HEK293 (cell line): ENCODE data around the gene RPS18.
A peak's percentile ranks its signal among the peaks of the same experiment; 100 is the strongest.

Experiments used
- CTCF ChIA-PET: fragments of 350-600 bp; formaldehyde crosslinking; extraction: SDS; loops from one replicate; lab custom pipeline; 2021; ENCODE audit warnings: antibody characterized with exemption; lab: Yijun Ruan, JAX
- POLR2A ChIA-PET: fragments of 300-600 bp; formaldehyde crosslinking; extraction: SDS; loops from one replicate; lab custom pipeline; 2020; ENCODE audit warnings: antibody characterized with exemption, inconsistent platforms; lab: Yijun Ruan, JAX
- H3K27ac ChIP-seq: fragments of 200-500 bp; sonication (Bioruptor generic); 2 replicates; pipeline ENCODE4 v1.5.1; 2014; ENCODE audit warnings: low read depth, low read length, control low read depth, inconsistent platforms; ENCODE audit errors: extremely low read depth
- H3K36me3 ChIP-seq, 2 experiments: fragments of 200-500 bp in 1 of 2; sonication (Bioruptor generic) in 1 of 2; 1 replicate in 1 of 2; 2 replicates in 1 of 2; pipeline ENCODE4 v1.5.1; 2014 to 2017; ENCODE audit warnings: inconsistent platforms in 2 of 2, low read length in 2 of 2; ENCODE audit not compliant: control insufficient read depth in 2 of 2, insufficient read depth in 1 of 2
- H3K4me1 ChIP-seq: fragments of 200-500 bp; sonication (Bioruptor generic); 2 replicates; pipeline ENCODE4 v1.5.1; 2014; ENCODE audit warnings: mild to moderate bottlenecking, low read length, inconsistent platforms; ENCODE audit not compliant: control insufficient read depth, insufficient read depth
- H3K4me3 ChIP-seq: 2 replicates; pipeline ENCODE4 v1.5.1; 2011; ENCODE audit warnings: low read depth, mild to moderate bottlenecking, control low read depth, low read length, moderate library complexity
- H3K9me3 ChIP-seq: fragments of 200-500 bp; sonication (Bioruptor generic); 2 replicates; pipeline ENCODE4 v1.5.1; 2014; ENCODE audit warnings: low read depth, low read length, inconsistent platforms; ENCODE audit not compliant: control insufficient read depth, insufficient read depth
- ELK4 ChIP-seq: IDR thresholded peaks from 2 replicates; pipeline ENCODE4 v1.6.1; 2011; ENCODE audit warnings: mild to moderate bottlenecking, low read depth, low read length, borderline replicate concordance
- GLIS2 ChIP-seq: fragments of 450-650 bp; formaldehyde crosslinking; IDR thresholded peaks from 2 replicates; pipeline ENCODE4 v1.5.1; 2016; ENCODE audit warnings: missing biosample characterization, missing genetic modification characterization
- HOXA7 ChIP-seq: sonication (generic); formaldehyde crosslinking; IDR thresholded peaks from 2 replicates; pipeline ENCODE4 v1.8.1; 2022; ENCODE audit warnings: missing genetic modification reagents, borderline replicate concordance
- KLF16 ChIP-seq: fragments of 450-650 bp; formaldehyde crosslinking; IDR thresholded peaks from 2 replicates; pipeline ENCODE4 v1.5.1; 2017; ENCODE audit warnings: missing biosample characterization, missing genetic modification characterization
- OSR2 ChIP-seq: fragments of 450-650 bp; formaldehyde crosslinking; IDR thresholded peaks from 2 replicates; pipeline ENCODE4 v1.5.1; 2016; ENCODE audit warnings: missing biosample characterization, missing genetic modification characterization
- PRDM4 ChIP-seq: fragments of 450-650 bp; formaldehyde crosslinking; IDR thresholded peaks from 2 replicates; pipeline ENCODE4 v1.5.1; 2017; ENCODE audit warnings: missing biosample characterization, missing genetic modification characterization
- PRDM6 ChIP-seq: fragments of 450-650 bp; formaldehyde crosslinking; IDR thresholded peaks from 2 replicates; pipeline ENCODE4 v1.5.1; 2017; ENCODE audit warnings: missing biosample characterization, missing genetic modification characterization
- ZBTB17 ChIP-seq: fragments of 450-650 bp; formaldehyde crosslinking; IDR thresholded peaks from 2 replicates; pipeline ENCODE4 v1.5.1; 2016; ENCODE audit warnings: missing biosample characterization, missing genetic modification characterization
- ZBTB20 ChIP-seq: fragments of 450-650 bp; formaldehyde crosslinking; IDR thresholded peaks from 2 replicates; pipeline ENCODE4 v1.5.1; 2016; ENCODE audit warnings: missing biosample characterization, missing genetic modification characterization
- ZBTB48 ChIP-seq: fragments of 450-650 bp; formaldehyde crosslinking; IDR thresholded peaks from 2 replicates; pipeline ENCODE4 v1.5.1; 2016; ENCODE audit warnings: missing biosample characterization, missing genetic modification characterization
- ZBTB49 ChIP-seq: fragments of 450-650 bp; formaldehyde crosslinking; IDR thresholded peaks from 2 replicates; pipeline ENCODE4 v1.5.1; 2016; ENCODE audit warnings: missing biosample characterization, missing genetic modification characterization, low read depth
- ZFP41 ChIP-seq: fragments of 450-650 bp; formaldehyde crosslinking; IDR thresholded peaks from 2 replicates; pipeline ENCODE4 v1.5.1; 2016; ENCODE audit warnings: missing biosample characterization, missing genetic modification characterization, borderline replicate concordance
- ZNF121 ChIP-seq: fragments of 450-650 bp; formaldehyde crosslinking; IDR thresholded peaks from 2 replicates; pipeline ENCODE4 v1.5.1; 2016; ENCODE audit warnings: missing biosample characterization, missing genetic modification characterization
- ZNF140 ChIP-seq: fragments of 450-650 bp; formaldehyde crosslinking; IDR thresholded peaks from 2 replicates; pipeline ENCODE4 v1.5.1; 2016; ENCODE audit warnings: missing biosample characterization, missing genetic modification characterization
- ZNF2 ChIP-seq: fragments of 450-650 bp; formaldehyde crosslinking; IDR thresholded peaks from 2 replicates; pipeline ENCODE4 v1.5.1; 2016; ENCODE audit warnings: missing biosample characterization, missing genetic modification characterization
- ZNF23 ChIP-seq: fragments of 450-650 bp; formaldehyde crosslinking; IDR thresholded peaks from 2 replicates; pipeline ENCODE4 v1.5.1; 2016; ENCODE audit warnings: missing biosample characterization, missing genetic modification characterization, borderline replicate concordance
- ZNF311 ChIP-seq: fragments of 450-650 bp; formaldehyde crosslinking; IDR thresholded peaks from 2 replicates; pipeline ENCODE4 v1.5.1; 2017; ENCODE audit warnings: missing biosample characterization, missing genetic modification characterization, borderline replicate concordance
- ZNF324 ChIP-seq: fragments of 450-650 bp; formaldehyde crosslinking; IDR thresholded peaks from 2 replicates; pipeline ENCODE4 v1.5.1; 2016; ENCODE audit warnings: missing biosample characterization, missing genetic modification characterization
- ZNF555 ChIP-seq: fragments of 450-650 bp; formaldehyde crosslinking; conservative IDR thresholded peaks from 2 replicates; pipeline ENCODE4 v1.5.1; 2017; ENCODE audit warnings: missing biosample characterization, mild to moderate bottlenecking, missing genetic modification characterization, inconsistent platforms
- ZNF600 ChIP-seq: fragments of 450-650 bp; formaldehyde crosslinking; IDR thresholded peaks from 2 replicates; pipeline ENCODE4 v1.5.1; 2016; ENCODE audit warnings: missing biosample characterization, missing genetic modification characterization
- ZNF747 ChIP-seq: fragments of 450-650 bp; formaldehyde crosslinking; IDR thresholded peaks from 2 replicates; pipeline ENCODE4 v1.5.1; 2016; ENCODE audit warnings: missing biosample characterization, missing genetic modification characterization
- ZSCAN4 ChIP-seq: fragments of 450-650 bp; formaldehyde crosslinking; IDR thresholded peaks from 2 replicates; pipeline ENCODE4 v1.5.1; 2017; ENCODE audit warnings: missing biosample characterization, missing genetic modification characterization

RPS18 gene

GRCh38 chr6:33304216-33304615 is 32.3 kb downstream of the RPS18 start:
- H3K36me3 ChIP-seq, result peaks cover 7 to 11% of the 10 kb centered on the region in 2 experiments; a peak in 2 of 3 replicates
- H3K4me3 ChIP-seq, result no peak overlapping the region
- H3K4me1 ChIP-seq, result no peaks in the 10 kb centered on the region
- CTCF ChIA-PET, result interaction anchor here (0.6 kb wide), 2 partner anchors 87 to 330 kb away, joined by 3 read pairs; no protein-coding TSS in a partner anchor
- TF ChIP-seq GLIS2 (tag by site-specific recombination) (0 out of 2 replicates have a peak, but pooled peaks have one; percentile 27), ZNF23 (no peak), ZNF140 (tag by site-specific recombination) (no peak)
- TF ChIP-seq, all 188 proteins: peak for 1
- POLR2A ChIA-PET, result interaction anchor here (0.7 to 0.8 kb wide), 3 partner anchors 8 to 32 kb away, joined by 3 to 5 read pairs (median 3); partner anchors contain the start of genes RPS18 and VPS52
- no peaks in the 10 kb centered on the region for H3K9me3 ChIP-seq
- 0 out of 2 replicates have a peak overlapping the region, but pooled peaks have one; percentile 24 for H3K27ac ChIP-seq

GRCh38 chr6:33305052-33305451 is 33.2 kb downstream of the RPS18 start:
- CTCF ChIA-PET, result interaction anchor here (0.6 kb wide), 1 partner anchor 119 kb away, joined by 5 read pairs; no protein-coding TSS in a partner anchor
- POLR2A ChIA-PET, result no interaction called here
- no peak for TF ChIP-seq ZNF2 (tag by site-specific recombination)
- H3K9me3 ChIP-seq, result no peaks in the 10 kb centered on the region
- no peak overlapping the region for H3K4me3 ChIP-seq
- peaks cover 7 to 11% of the 10 kb centered on the region in 2 experiments; a peak in 2 of 3 replicates for H3K36me3 ChIP-seq
- H3K27ac ChIP-seq, result no peak overlapping the region
- H3K4me1 ChIP-seq, result no peaks in the 10 kb centered on the region

- Histone ChIP-seq H3K4me3 (no peak overlapping the region), H3K27ac (no peak overlapping the region), H3K36me3 (peaks cover 4 to 11% of the 10 kb centered on the region in 2 experiments; a peak in 2 of 3 replicates), H3K4me1 (no peaks in the 10 kb centered on the region), H3K9me3 (no peaks in the 10 kb centered on the region)
- no peak for TF ChIP-seq ZNF121
- no peak for TF ChIP-seq ZNF747 (tag by site-specific recombination)
- no peak for TF ChIP-seq ZNF555
- no peak for TF ChIP-seq ZSCAN4 (tag by site-specific recombination)
- TF ChIP-seq HOXA7 (CRISPR knock-in tag), result no peak
- no peak for TF ChIP-seq PRDM4 (tag by site-specific recombination)
- no peak for TF ChIP-seq ZNF600 (tag by site-specific recombination)
- TF ChIP-seq KLF16 (tag by site-specific recombination), result no peak
- no peak for TF ChIP-seq ZBTB20 (tag by site-specific recombination)
- TF ChIP-seq ZBTB49, result no peak
- no peak for TF ChIP-seq PRDM6
- TF ChIP-seq ZBTB17 (tag by site-specific recombination), result no peak
- TF ChIP-seq ZBTB48 (tag by site-specific recombination), result no peak
- no peak for TF ChIP-seq OSR2
- TF ChIP-seq ELK4, result no peak
- no peak for TF ChIP-seq ZFP41 (tag by site-specific recombination)
- no peak for TF ChIP-seq ZNF311
- no peak for TF ChIP-seq ZNF324 (tag by site-specific recombination)
- CTCF ChIA-PET, result no interaction called here
- POLR2A ChIA-PET, result no interaction called here
These were observed 34.5 kb downstream of the RPS18 start for GRCh38 chr6:33306356-33306755.
